ENCODE data around the gene OMA1. TPM values are rescaled to one million over a fixed set of nuclear protein-coding genes. Genes with fewer than 3 reads are reported as not detected.

The OMA1 gene
- total RNA-seq, 1 donor from 2014 or later, result 9.2 TPM

GRCh38 chr1:58440696-58441095 is 105.8 kb downstream of the OMA1 start:
- Mint-ChIP-seq H3K4me3 (ENCODE audit: unreplicated experiment) (no peak overlapping the region), H3K9me3 (ENCODE audit: unreplicated experiment) (no peaks in the 10 kb centered on the region), H3K36me3 (ENCODE audit: unreplicated experiment) (no peaks in the 10 kb centered on the region), H3K27me3 (ENCODE audit: unreplicated experiment) (no peaks in the 10 kb centered on the region), H3K4me1 (ENCODE audit: unreplicated experiment) (no peaks in the 10 kb centered on the region), H3K27ac (ENCODE audit: unreplicated experiment) (no peak overlapping the region)
- no peak for DNase-seq (ENCODE audit: extremely low spot score, unreplicated experiment)
- no peak for TF ChIP-seq CTCF (IDR thresholded peaks at IDR 0.05)

- no peak for TF ChIP-seq CTCF (IDR thresholded peaks at IDR 0.05)
- H3K4me1 Mint-ChIP-seq (ENCODE audit: unreplicated experiment), result no peaks in the 10 kb centered on the region
- DNase-seq (ENCODE audit: extremely low spot score, unreplicated experiment), result no peak
- no peak overlapping the region for H3K27ac Mint-ChIP-seq (ENCODE audit: unreplicated experiment)
- H3K27me3 Mint-ChIP-seq (ENCODE audit: unreplicated experiment), result no peaks in the 10 kb centered on the region
- H3K9me3 Mint-ChIP-seq (ENCODE audit: unreplicated experiment), result no peaks in the 10 kb centered on the region
- no peak overlapping the region for H3K4me3 Mint-ChIP-seq (ENCODE audit: unreplicated experiment)
- H3K36me3 Mint-ChIP-seq (ENCODE audit: unreplicated experiment), result no peaks in the 10 kb centered on the region
Measured at GRCh38 chr1:58439946-58440345, 106.6 kb downstream of the OMA1 start.

GRCh38 chr1:58438468-58438867 is 108.1 kb downstream of the OMA1 start:
- no peaks in the 10 kb centered on the region for H3K36me3 Mint-ChIP-seq (ENCODE audit: unreplicated experiment)
- H3K4me3 Mint-ChIP-seq (ENCODE audit: unreplicated experiment), result no peak overlapping the region
- no peaks in the 10 kb centered on the region for H3K4me1 Mint-ChIP-seq (ENCODE audit: unreplicated experiment)
- H3K27ac Mint-ChIP-seq (ENCODE audit: unreplicated experiment), result no peak overlapping the region
- no peaks in the 10 kb centered on the region for H3K27me3 Mint-ChIP-seq (ENCODE audit: unreplicated experiment)
- TF ChIP-seq CTCF (IDR thresholded peaks at IDR 0.05), result no peak
- no peak for DNase-seq (ENCODE audit: extremely low spot score, unreplicated experiment)
- no peaks in the 10 kb centered on the region for H3K9me3 Mint-ChIP-seq (ENCODE audit: unreplicated experiment)

GRCh38 chr1:58437623-58438022 is 108.9 kb downstream of the OMA1 start:
- Mint-ChIP-seq H3K4me3 (ENCODE audit: unreplicated experiment) (no peak overlapping the region), H3K9me3 (ENCODE audit: unreplicated experiment) (no peaks in the 10 kb centered on the region), H3K4me1 (ENCODE audit: unreplicated experiment) (no peaks in the 10 kb centered on the region), H3K27ac (ENCODE audit: unreplicated experiment) (no peak overlapping the region), H3K36me3 (ENCODE audit: unreplicated experiment) (no peaks in the 10 kb centered on the region), H3K27me3 (ENCODE audit: unreplicated experiment) (no peaks in the 10 kb centered on the region)
- DNase-seq (ENCODE audit: extremely low spot score, unreplicated experiment), result no peak
- TF ChIP-seq CTCF (IDR thresholded peaks at IDR 0.05), result no peak

GRCh38 chr1:58436615-58437297 is 109.8 kb downstream of the OMA1 start:
- no peak for TF ChIP-seq CTCF (IDR thresholded peaks at IDR 0.05)
- H3K9me3 Mint-ChIP-seq (ENCODE audit: unreplicated experiment), result no peaks in the 10 kb centered on the region

More at GRCh38 chr1:58436615-58437297, 109.8 kb downstream of the OMA1 start:
- Mint-ChIP-seq H3K4me3 (ENCODE audit: unreplicated experiment) (no peak overlapping the region), H3K36me3 (ENCODE audit: unreplicated experiment) (no peaks in the 10 kb centered on the region), H3K27me3 (ENCODE audit: unreplicated experiment) (no peaks in the 10 kb centered on the region), H3K27ac (ENCODE audit: unreplicated experiment) (no peak overlapping the region), H3K4me1 (ENCODE audit: unreplicated experiment) (no peaks in the 10 kb centered on the region)
- no peak for DNase-seq (ENCODE audit: extremely low spot score, unreplicated experiment)

Data from osteocyte (in vitro differentiated cells).